Panc1 (cell line): ENCODE results near the gene FCN1. TPM values are rescaled to one million over a fixed set of nuclear protein-coding genes. Genes with fewer than 3 reads are reported as not detected.

Experiments
- ATAC-seq: fragments of 200-7000 bp; cut with Tn5 transposase; 2 replicates; pipeline ENCODE4 v1.9.1; 2020; ENCODE audit warnings: mild to moderate bottlenecking, moderate library complexity
- BruUV-seq: library from RNA; stranded (reverse); fragments of 400-500 nt; replicated peaks from 2 replicates; lab custom pipeline; 2021; lab: Mats Ljungman, UMichigan
- CTCF ChIA-PET: fragments of 300-600 bp; sonication (Branson Sonifier 250); formaldehyde crosslinking; loops from one replicate; lab custom pipeline; 2022; ENCODE audit warnings: antibody characterized with exemption; lab: Charles Lee
- POLR2A ChIA-PET: fragments of 300-600 bp; sonication (Branson Sonifier 250); formaldehyde crosslinking; loops from one replicate; lab custom pipeline; 2022; ENCODE audit warnings: antibody characterized with exemption; lab: Charles Lee
- DNase-seq: peaks from one replicate; pipeline ENCODE4 v3.0.0-alpha.2; 2010; ENCODE audit warnings: low read depth, low spot score
- H3K27ac ChIP-seq: 2 replicates; pipeline ENCODE4 v1.5.1; 2011; ENCODE audit warnings: mild to moderate bottlenecking, low read length, inconsistent platforms
- H3K27me3 ChIP-seq: fragments of 200-500 bp; sonication (Bioruptor generic); 2 replicates; pipeline ENCODE4 v1.6.0; 2014; ENCODE audit warnings: low read length, inconsistent platforms; ENCODE audit not compliant: control insufficient read depth, insufficient read depth
- H3K36me3 ChIP-seq: fragments of 200-500 bp; sonication (Bioruptor generic); 2 replicates; pipeline ENCODE4 v1.5.1; 2014; ENCODE audit warnings: inconsistent platforms, mild to moderate bottlenecking, low read length, moderate library complexity; ENCODE audit not compliant: control insufficient read depth, insufficient read depth
- H3K4me1 ChIP-seq: 2 replicates; pipeline ENCODE4 v1.5.1; 2011; ENCODE audit warnings: inconsistent platforms, mild to moderate bottlenecking, low read length, moderate library complexity; ENCODE audit not compliant: control insufficient read depth, insufficient read depth
- H3K4me3 ChIP-seq, 2 experiments: 2 replicates each; pipeline ENCODE4 v1.5.1; 2011 to 2012; ENCODE audit warnings: low read depth in 2 of 2, low read length in 2 of 2, mild to moderate bottlenecking in 2 of 2, inconsistent platforms in 1 of 2, moderate library complexity in 1 of 2
- H3K9me3 ChIP-seq: fragments of 200-500 bp; sonication (Bioruptor generic); 2 replicates; pipeline ENCODE4 v1.5.1; 2014; ENCODE audit warnings: low read depth, mild to moderate bottlenecking, inconsistent platforms, low read length, moderate library complexity; ENCODE audit not compliant: control insufficient read depth, insufficient read depth
- POLR2AphosphoS5 ChIP-seq: IDR thresholded peaks from 2 replicates; pipeline ENCODE4 v1.6.1; 2012; ENCODE audit warnings: mild to moderate bottlenecking, low read depth, low read length, moderate library complexity
- SIN3A ChIP-seq: IDR thresholded peaks from 2 replicates; pipeline ENCODE4 v1.6.1; 2012; ENCODE audit warnings: low read depth, mild to moderate bottlenecking, low read length, moderate library complexity, borderline replicate concordance; ENCODE audit not compliant: insufficient read depth
- TCF7L2 ChIP-seq: IDR thresholded peaks from 2 replicates; pipeline ENCODE4 v1.6.1; 2011; ENCODE audit warnings: mild to moderate bottlenecking, low read depth, low read length, inconsistent platforms
- in situ Hi-C: cut with HindIII; loops from 2 replicates; pipeline ENCODE4 v1.10.0; 2016; ENCODE audit warnings: low sequenced_read_pairs, low pct_unique_long_range_greater_than_20kb
- intact Hi-C: fragments of 100-400 bp; cut with micrococcal nuclease; formaldehyde crosslinking; loops from one replicate; pipeline ENCODE4 v1.10.0; 2022; ENCODE audit not compliant: unreplicated experiment
- total RNA-seq: library from RNA; stranded (reverse); gene quantifications from one replicate; pipeline ENCODE4 v1.2.1, GENCODE V29; 2021; ENCODE audit not compliant: unreplicated experiment
- TF ChIP-seq, protein P1 (sequence below), 2 experiments: IDR thresholded peaks; 2 replicates each; pipeline ENCODE4 v1.6.1; 2011 to 2012; ENCODE audit warnings: low read depth in 2 of 2, control low read depth in 1 of 2, low read length in 1 of 2, mild to moderate bottlenecking in 1 of 2, moderate library complexity in 1 of 2; ENCODE audit not compliant: insufficient read depth in 1 of 2
- TF ChIP-seq, protein P2 (sequence below): fragments of 450-650 bp; IDR thresholded peaks from 2 replicates; pipeline ENCODE4 v1.5.1; 2017; ENCODE audit warnings: mild to moderate bottlenecking

Gene FCN1
- total RNA-seq, 1 experiment from 2014 or later, result not detected

DNA sequence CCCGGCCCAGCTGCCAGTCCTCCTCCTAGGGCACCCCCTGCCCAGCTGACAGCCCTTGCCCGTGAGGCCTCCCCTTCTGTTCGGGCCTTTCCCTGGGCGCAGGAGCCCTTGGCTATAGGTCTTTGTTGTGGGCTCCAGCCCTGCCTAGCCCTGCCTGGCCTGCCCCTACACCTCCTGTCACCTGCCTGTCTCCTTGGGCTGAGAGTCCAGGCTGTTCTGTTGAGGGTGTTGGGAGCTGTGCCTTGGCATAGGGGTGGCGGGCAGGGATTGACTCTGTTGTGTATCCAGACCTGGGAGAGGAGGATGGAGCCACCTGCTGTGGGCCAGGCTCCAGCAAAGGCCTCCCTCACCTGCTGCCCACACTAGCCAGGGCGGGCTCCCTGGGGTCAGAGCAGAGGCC is 25.5 kb downstream of the FCN1 start:
- ATAC-seq (no peak), DNase-seq (no peak)
- no peak overlapping the region for H3K27ac ChIP-seq
- H3K4me3 ChIP-seq, result no peak overlapping the region
- no peaks in the 10 kb centered on the region for H3K4me1 ChIP-seq
- no TSS peak for BruUV-seq
- in situ Hi-C loops (no loop called here), intact Hi-C loops (no loop called here)
- POLR2A ChIA-PET, result no interaction called here
- no peaks in the 10 kb centered on the region for H3K9me3 ChIP-seq
- H3K36me3 ChIP-seq, result no peaks in the 10 kb centered on the region
- CTCF ChIA-PET, result no interaction called here
- H3K27me3 ChIP-seq, result no peaks in the 10 kb centered on the region; the same call in 1 of the 2 replicates
- TF ChIP-seq POLR2AphosphoS5 (no peak), SIN3A (no peak), TCF7L2 (no peak)
- TF ChIP-seq, protein P1, sequence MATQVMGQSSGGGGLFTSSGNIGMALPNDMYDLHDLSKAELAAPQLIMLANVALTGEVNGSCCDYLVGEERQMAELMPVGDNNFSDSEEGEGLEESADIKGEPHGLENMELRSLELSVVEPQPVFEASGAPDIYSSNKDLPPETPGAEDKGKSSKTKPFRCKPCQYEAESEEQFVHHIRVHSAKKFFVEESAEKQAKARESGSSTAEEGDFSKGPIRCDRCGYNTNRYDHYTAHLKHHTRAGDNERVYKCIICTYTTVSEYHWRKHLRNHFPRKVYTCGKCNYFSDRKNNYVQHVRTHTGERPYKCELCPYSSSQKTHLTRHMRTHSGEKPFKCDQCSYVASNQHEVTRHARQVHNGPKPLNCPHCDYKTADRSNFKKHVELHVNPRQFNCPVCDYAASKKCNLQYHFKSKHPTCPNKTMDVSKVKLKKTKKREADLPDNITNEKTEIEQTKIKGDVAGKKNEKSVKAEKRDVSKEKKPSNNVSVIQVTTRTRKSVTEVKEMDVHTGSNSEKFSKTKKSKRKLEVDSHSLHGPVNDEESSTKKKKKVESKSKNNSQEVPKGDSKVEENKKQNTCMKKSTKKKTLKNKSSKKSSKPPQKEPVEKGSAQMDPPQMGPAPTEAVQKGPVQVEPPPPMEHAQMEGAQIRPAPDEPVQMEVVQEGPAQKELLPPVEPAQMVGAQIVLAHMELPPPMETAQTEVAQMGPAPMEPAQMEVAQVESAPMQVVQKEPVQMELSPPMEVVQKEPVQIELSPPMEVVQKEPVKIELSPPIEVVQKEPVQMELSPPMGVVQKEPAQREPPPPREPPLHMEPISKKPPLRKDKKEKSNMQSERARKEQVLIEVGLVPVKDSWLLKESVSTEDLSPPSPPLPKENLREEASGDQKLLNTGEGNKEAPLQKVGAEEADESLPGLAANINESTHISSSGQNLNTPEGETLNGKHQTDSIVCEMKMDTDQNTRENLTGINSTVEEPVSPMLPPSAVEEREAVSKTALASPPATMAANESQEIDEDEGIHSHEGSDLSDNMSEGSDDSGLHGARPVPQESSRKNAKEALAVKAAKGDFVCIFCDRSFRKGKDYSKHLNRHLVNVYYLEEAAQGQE (IDR thresholded peaks at IDR 0.05; ENCODE audit: insufficient read depth in 1 of 2, low read depth in 2 of 2, low read length in 1 of 2), result no peak
- TF ChIP-seq, protein P2, sequence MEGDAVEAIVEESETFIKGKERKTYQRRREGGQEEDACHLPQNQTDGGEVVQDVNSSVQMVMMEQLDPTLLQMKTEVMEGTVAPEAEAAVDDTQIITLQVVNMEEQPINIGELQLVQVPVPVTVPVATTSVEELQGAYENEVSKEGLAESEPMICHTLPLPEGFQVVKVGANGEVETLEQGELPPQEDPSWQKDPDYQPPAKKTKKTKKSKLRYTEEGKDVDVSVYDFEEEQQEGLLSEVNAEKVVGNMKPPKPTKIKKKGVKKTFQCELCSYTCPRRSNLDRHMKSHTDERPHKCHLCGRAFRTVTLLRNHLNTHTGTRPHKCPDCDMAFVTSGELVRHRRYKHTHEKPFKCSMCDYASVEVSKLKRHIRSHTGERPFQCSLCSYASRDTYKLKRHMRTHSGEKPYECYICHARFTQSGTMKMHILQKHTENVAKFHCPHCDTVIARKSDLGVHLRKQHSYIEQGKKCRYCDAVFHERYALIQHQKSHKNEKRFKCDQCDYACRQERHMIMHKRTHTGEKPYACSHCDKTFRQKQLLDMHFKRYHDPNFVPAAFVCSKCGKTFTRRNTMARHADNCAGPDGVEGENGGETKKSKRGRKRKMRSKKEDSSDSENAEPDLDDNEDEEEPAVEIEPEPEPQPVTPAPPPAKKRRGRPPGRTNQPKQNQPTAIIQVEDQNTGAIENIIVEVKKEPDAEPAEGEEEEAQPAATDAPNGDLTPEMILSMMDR, result no peak

DNA sequence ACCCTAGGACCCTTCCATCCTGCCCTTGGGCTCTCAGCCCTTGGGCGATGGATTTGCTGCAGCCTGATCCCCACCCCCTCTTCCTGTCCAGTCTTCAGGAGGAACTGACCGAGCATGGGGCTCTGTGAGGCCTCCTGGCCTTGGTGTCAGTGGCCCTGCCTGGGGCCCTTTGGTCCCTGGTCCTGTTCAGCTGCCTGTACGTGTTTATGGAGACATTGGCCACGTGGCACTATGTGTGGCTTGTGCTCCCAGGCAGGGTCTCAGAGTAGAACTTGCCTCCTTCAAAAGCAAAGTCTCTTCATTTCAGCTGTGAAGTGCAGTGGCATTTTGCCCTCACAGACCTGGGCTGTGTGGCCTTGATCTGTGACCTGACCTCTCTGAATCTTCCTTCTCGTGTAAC is 26.0 kb downstream of the FCN1 start:
- intact Hi-C loops (no loop called here), in situ Hi-C loops (no loop called here)
- TF ChIP-seq SIN3A (no peak), POLR2AphosphoS5 (no peak), TCF7L2 (no peak)
- TF ChIP-seq, protein P1 (IDR thresholded peaks at IDR 0.05; ENCODE audit: insufficient read depth in 1 of 2, low read depth in 2 of 2, low read length in 1 of 2), result no peak
- TF ChIP-seq, protein P2, result no peak
- Histone ChIP-seq H3K36me3 (no peaks in the 10 kb centered on the region), H3K27ac (no peak overlapping the region), H3K4me3 (no peak overlapping the region), H3K9me3 (no peaks in the 10 kb centered on the region), H3K4me1 (no peaks in the 10 kb centered on the region), H3K27me3 (no peaks in the 10 kb centered on the region; the same call in 1 of the 2 replicates)
- DNase-seq (no peak), ATAC-seq (no peak)
- ChIA-PET CTCF (no interaction called here), POLR2A (no interaction called here)
- no TSS peak for BruUV-seq
